Vagina (tissue), 2 donors: Measurements from ENCODE around the gene YAF2.

Source experiments
- POLR2A ChIP-seq, 2 donors: fragments of 450-650 bp; IDR thresholded peaks; one replicate each; pipeline ENCODE4 v1.6.1; 2017; ENCODE audit warnings: antibody characterized with exemption in 2 of 2, mild to moderate bottlenecking in 2 of 2, moderate library complexity in 2 of 2
- POLR2AphosphoS5 ChIP-seq, 2 donors: sonication (generic); formaldehyde crosslinking; IDR thresholded peaks; one replicate each; pipeline ENCODE4 v1.9.0; 2017; ENCODE audit warnings: antibody characterized with exemption in 2 of 2, mild to moderate bottlenecking in 2 of 2, low read depth in 1 of 2; ENCODE audit not compliant: insufficient read depth in 1 of 2
- TF ChIP-seq, protein P1 (sequence below), 3 experiments: fragments of 450-650 bp in 2 of 3; fragments of 200-600 bp in 1 of 3; sonication (generic) in 1 of 3; IDR thresholded peaks; one replicate each; pipeline ENCODE4 v1.5.1; 2017 to 2019; ENCODE audit warnings: antibody characterized with exemption in 3 of 3, mild to moderate bottlenecking in 2 of 3, moderate library complexity in 2 of 3

DNA sequence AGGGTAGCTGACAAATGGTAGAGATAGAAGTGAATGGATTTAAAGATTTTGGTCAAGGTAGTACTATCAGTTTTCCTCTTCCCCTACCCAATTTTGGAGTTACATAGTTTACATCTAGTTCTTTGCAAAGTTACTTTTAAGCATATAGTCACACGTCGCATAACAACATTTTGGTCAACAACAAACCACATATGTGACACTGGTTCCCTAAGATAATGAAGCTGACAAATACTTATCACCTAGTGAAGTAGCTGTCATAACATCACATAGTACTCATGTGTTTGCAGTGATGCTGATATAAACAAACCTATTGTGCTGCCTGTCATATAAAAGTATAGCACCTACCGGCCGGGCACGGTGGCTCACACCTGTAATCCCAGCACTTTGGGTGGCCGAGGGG, 45.4 kb downstream of the YAF2 start:
- TF ChIP-seq, protein P1, sequence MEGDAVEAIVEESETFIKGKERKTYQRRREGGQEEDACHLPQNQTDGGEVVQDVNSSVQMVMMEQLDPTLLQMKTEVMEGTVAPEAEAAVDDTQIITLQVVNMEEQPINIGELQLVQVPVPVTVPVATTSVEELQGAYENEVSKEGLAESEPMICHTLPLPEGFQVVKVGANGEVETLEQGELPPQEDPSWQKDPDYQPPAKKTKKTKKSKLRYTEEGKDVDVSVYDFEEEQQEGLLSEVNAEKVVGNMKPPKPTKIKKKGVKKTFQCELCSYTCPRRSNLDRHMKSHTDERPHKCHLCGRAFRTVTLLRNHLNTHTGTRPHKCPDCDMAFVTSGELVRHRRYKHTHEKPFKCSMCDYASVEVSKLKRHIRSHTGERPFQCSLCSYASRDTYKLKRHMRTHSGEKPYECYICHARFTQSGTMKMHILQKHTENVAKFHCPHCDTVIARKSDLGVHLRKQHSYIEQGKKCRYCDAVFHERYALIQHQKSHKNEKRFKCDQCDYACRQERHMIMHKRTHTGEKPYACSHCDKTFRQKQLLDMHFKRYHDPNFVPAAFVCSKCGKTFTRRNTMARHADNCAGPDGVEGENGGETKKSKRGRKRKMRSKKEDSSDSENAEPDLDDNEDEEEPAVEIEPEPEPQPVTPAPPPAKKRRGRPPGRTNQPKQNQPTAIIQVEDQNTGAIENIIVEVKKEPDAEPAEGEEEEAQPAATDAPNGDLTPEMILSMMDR (IDR thresholded peaks at IDR 0.05) = no peak
- TF ChIP-seq POLR2AphosphoS5 (IDR thresholded peaks at IDR 0.05; ENCODE audit: insufficient read depth in 1 of 2, low read depth in 1 of 2) (no peak), POLR2A (IDR thresholded peaks at IDR 0.05) (no peak)
